Neural progenitor cell (in vitro differentiated cells): Measurements from ENCODE around the gene NOD1.

ENCODE experiments used
- CTCF ChIP-seq: fragments of 200-600 bp; sonication (generic); IDR thresholded peaks from 2 replicates; pipeline ENCODE4 v1.5.1; 2017; ENCODE audit warnings: antibody characterized with exemption, mild to moderate bottlenecking
- EZH2phosphoT487 ChIP-seq: fragments of 200-600 bp; sonication (generic); IDR thresholded peaks from 2 replicates; pipeline ENCODE4 v1.6.1; 2017; ENCODE audit warnings: antibody characterized with exemption

DNA sequence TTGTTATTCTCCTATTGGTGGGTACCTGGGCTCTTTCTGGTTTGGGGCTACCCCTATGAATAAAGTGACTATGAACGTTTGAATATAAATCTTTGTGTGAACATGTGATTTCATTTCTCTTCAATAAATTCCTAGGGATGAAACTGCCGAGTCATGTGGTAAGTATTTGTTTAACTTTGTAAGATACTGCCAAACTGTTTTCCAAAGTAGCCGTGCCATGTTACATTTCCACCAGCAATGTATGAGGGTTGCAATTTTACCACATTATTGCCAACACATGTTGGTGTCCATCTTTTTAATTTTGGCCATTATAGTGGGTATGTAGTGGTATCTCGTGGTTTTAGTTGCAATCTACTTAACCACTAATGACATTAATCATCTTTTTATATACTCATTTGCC lies 99.5 kb downstream of the NOD1 start:
- TF ChIP-seq CTCF (no peak), EZH2phosphoT487 (no peak)
